ENCODE measurements around the gene TENM4. TPM values are rescaled to one million over a fixed set of nuclear protein-coding genes. Genes with fewer than 3 reads are reported as not detected.

TENM4 gene
- total RNA-seq, 2 experiments from 2014 or later = not detected

DNA sequence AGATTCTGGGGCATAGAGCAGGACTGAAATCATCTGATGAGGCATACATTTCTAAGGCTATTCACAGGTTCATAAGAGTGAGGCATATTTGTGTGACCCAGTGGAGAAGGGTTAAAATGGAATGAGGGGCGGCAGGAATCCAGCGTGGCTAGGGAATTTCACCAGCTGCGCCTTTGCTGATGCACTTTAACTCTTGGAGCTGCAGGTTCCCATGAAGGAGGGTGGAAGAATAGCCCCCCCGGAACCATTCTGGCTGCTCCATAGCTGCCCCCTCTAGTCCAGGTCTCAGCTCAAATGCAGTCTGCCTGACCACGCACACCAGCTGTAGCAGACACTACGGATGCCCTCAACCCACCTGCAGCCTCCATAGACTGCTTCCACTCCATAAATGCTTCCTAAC lies 31.5 kb downstream of the TENM4 start:
- CTCF ChIA-PET = interaction anchor here (1.1 kb wide), 1 partner anchor 30 kb away, joined by 3 read pairs; no protein-coding TSS in a partner anchor
- intact Hi-C loops (cut with micrococcal nuclease) = no loop called here

DNA sequence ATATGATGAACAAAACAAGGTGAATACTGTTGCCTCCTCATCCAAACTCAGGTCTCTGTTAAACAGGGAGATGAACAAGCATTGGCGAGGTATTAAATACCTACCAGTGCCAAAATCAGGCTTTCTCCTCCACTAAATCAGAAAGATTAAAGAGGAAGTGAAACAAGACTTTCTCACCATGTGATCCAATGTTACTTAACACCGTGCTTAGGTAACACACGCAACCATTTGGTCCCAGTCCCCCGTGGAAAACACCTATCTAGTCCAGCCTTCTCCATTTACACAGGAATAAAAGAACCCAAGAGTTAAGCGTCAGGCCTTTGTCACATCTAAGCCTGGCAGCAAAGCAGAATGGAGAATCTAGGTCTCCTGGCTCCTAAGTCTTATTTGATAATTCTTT lies 34.5 kb downstream of the TENM4 start:
- Mint-ChIP-seq H3K27me3 (peaks cover 2% of the 10 kb centered on the region), H3K4me3 (no peak overlapping the region), H3K4me1 (ENCODE audit: low read depth) (no peaks in the 10 kb centered on the region), H3K9me3 (peaks cover 3% of the 10 kb centered on the region), H3K36me3 (ENCODE audit: low read depth) (no peaks in the 10 kb centered on the region), H3K27ac (no peak overlapping the region)
- ChIA-PET CTCF (no interaction called here), POLR2A (no interaction called here)
- ATAC-seq (no peak), DNase-seq (no peak)
- intact Hi-C loops (cut with micrococcal nuclease) = no loop called here
- TF ChIP-seq, protein P1, sequence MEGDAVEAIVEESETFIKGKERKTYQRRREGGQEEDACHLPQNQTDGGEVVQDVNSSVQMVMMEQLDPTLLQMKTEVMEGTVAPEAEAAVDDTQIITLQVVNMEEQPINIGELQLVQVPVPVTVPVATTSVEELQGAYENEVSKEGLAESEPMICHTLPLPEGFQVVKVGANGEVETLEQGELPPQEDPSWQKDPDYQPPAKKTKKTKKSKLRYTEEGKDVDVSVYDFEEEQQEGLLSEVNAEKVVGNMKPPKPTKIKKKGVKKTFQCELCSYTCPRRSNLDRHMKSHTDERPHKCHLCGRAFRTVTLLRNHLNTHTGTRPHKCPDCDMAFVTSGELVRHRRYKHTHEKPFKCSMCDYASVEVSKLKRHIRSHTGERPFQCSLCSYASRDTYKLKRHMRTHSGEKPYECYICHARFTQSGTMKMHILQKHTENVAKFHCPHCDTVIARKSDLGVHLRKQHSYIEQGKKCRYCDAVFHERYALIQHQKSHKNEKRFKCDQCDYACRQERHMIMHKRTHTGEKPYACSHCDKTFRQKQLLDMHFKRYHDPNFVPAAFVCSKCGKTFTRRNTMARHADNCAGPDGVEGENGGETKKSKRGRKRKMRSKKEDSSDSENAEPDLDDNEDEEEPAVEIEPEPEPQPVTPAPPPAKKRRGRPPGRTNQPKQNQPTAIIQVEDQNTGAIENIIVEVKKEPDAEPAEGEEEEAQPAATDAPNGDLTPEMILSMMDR (IDR thresholded peaks at IDR 0.05) = no peak

More for the DNA sequence above, 31.5 kb downstream of the TENM4 start:
- no peak overlapping the region for H3K4me3 Mint-ChIP-seq
- H3K27ac Mint-ChIP-seq = no peak overlapping the region
- no peaks in the 10 kb centered on the region for H3K27me3 Mint-ChIP-seq
- TF ChIP-seq, protein P1 (IDR thresholded peaks at IDR 0.05) = no peak
- H3K36me3 Mint-ChIP-seq (ENCODE audit: low read depth) = no peaks in the 10 kb centered on the region
- no peaks in the 10 kb centered on the region for H3K4me1 Mint-ChIP-seq (ENCODE audit: low read depth)
- DNase-seq (no peak), ATAC-seq (no peak)
- no peaks in the 10 kb centered on the region for H3K9me3 Mint-ChIP-seq
- POLR2A ChIA-PET = no interaction called here

DNA sequence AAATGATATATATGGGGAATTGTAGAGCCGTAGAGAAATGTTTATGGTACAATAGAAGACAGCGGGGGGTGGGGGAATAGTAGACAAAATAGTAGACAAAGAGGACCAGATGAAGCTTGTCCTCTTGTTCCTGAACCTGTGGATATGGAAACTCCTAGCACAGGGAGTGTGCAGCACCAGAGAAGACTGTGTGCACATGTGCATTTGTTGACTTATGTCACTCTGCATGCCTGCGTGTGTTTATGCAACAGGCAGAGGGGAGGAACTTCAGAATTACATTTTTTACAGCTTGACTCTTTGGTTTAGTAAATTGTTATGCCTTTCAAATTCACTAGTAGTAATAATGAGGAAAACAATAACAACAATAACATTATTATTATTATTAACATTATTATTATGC lies 36.0 kb downstream of the TENM4 start:
- H3K4me3 Mint-ChIP-seq = no peak overlapping the region
- ChIA-PET CTCF (no interaction called here), POLR2A (no interaction called here)
- intact Hi-C loops (cut with micrococcal nuclease) = no loop called here
- H3K9me3 Mint-ChIP-seq = peaks cover 3% of the 10 kb centered on the region
- DNase-seq (no peak), ATAC-seq (no peak)
- H3K4me1 Mint-ChIP-seq (ENCODE audit: low read depth) = no peaks in the 10 kb centered on the region
- H3K27ac Mint-ChIP-seq = no peak overlapping the region
- H3K36me3 Mint-ChIP-seq (ENCODE audit: low read depth) = no peaks in the 10 kb centered on the region
- peaks cover 2% of the 10 kb centered on the region for H3K27me3 Mint-ChIP-seq
- TF ChIP-seq, protein P1 (IDR thresholded peaks at IDR 0.05) = no peak

DNA sequence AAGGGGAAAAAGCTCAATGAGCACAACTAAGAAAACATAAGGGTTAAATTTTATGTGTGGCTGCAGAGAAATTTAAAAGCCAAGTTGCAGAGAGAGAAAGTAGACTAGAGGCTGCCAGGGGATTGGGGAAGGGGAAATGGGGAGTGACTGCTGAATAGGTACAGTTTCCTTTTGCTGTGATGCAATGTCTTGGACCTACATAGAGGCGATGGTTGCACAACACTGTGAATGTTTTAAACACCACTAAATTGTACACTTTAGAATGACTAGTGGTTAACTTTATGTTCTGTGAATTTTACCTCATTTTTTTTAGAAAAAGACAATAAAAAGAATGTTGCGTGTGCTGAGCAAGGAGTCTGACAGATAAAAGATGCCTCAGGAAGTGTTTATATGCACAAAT lies 36.5 kb downstream of the TENM4 start:
- ChIA-PET CTCF (no interaction called here), POLR2A (no interaction called here)
- Mint-ChIP-seq H3K4me3 (no peak overlapping the region), H3K27me3 (peaks cover 2% of the 10 kb centered on the region), H3K27ac (no peak overlapping the region), H3K9me3 (peaks cover 3% of the 10 kb centered on the region), H3K4me1 (ENCODE audit: low read depth) (no peaks in the 10 kb centered on the region), H3K36me3 (ENCODE audit: low read depth) (no peaks in the 10 kb centered on the region)
- ATAC-seq (no peak), DNase-seq (no peak)
- intact Hi-C loops (cut with micrococcal nuclease) = no loop called here
- TF ChIP-seq, protein P1 (IDR thresholded peaks at IDR 0.05) = no peak

DNA sequence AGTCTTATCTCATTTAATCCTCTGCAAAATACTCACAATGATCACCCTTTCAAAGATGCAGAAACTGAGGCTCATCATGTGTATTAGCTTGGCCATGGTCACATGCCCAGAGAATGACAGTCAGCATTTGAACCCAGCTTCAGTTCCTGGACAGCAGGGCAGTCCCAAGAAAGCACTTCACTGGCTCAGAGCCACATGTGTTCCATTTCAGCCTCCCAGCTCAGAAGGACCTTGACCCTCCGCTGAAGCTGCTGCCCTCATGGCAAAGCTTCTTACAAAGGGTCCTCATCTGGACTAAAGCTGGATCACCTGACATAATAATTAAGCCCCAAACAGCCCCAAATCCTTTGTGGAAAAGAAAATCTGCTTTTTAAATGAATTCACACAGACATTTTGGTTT lies 37.0 kb downstream of the TENM4 start:
- intact Hi-C loops (cut with micrococcal nuclease) = no loop called here
- Mint-ChIP-seq H3K27me3 (peaks cover 2% of the 10 kb centered on the region), H3K4me3 (no peak overlapping the region), H3K36me3 (ENCODE audit: low read depth) (no peaks in the 10 kb centered on the region), H3K27ac (no peak overlapping the region), H3K4me1 (ENCODE audit: low read depth) (no peaks in the 10 kb centered on the region), H3K9me3 (peaks cover 3% of the 10 kb centered on the region)
- no peak for ATAC-seq
- ChIA-PET POLR2A (no interaction called here), CTCF (no interaction called here)
- no peak for DNase-seq
- TF ChIP-seq, protein P1 (IDR thresholded peaks at IDR 0.05) = no peak

All from activated CD8-positive, alpha-beta T cell treated with anti-CD3 and anti-CD28 coated beads for 36 hours (primary cell).